HCT116 (cell line): Measurements from ENCODE around the gene SEC16B. TPM values are rescaled to one million over a fixed set of nuclear protein-coding genes. Genes with fewer than 3 reads are reported as not detected.

Experiments used
- ATAC-seq: fragments of 200-7000 bp; cut with Tn5 transposase; 2 replicates; pipeline ENCODE4 v1.9.1; 2020; ENCODE audit warnings: mild to moderate bottlenecking, moderate library complexity
- BruUV-seq: library from RNA; stranded (reverse); fragments of 400-500 nt; replicated peaks from 2 replicates; lab custom pipeline; 2021; lab: Mats Ljungman, UMichigan
- CTCF ChIA-PET: fragments of 300-600 bp; sonication (Branson Sonifier 250); formaldehyde crosslinking; loops from one replicate; lab custom pipeline; 2021; ENCODE audit warnings: antibody characterized with exemption; lab: Charles Lee
- POLR2A ChIA-PET: fragments of 300-600, 350-600 bp; sonication (Branson Sonifier 250); formaldehyde crosslinking; loops from one replicate; lab custom pipeline; 2021; ENCODE audit warnings: antibody characterized with exemption; lab: Charles Lee
- RAD21 ChIA-PET, 2 experiments: fragments of 300-600 bp; sonication (Branson Sonifier 250); formaldehyde crosslinking; loops; one replicate each; lab custom pipeline; 2023; ENCODE audit warnings: low total read pairs in 2 of 2; ENCODE audit not compliant: uncharacterized antibody in 2 of 2, unreplicated experiment in 2 of 2, low non-redundant PET in 1 of 2; lab: Charles Lee
- DNase-seq: peaks from one replicate; pipeline ENCODE4 v3.0.0-alpha.2; 2010; ENCODE audit warnings: low read depth, low spot score
- H2AFZ ChIP-seq: fragments of 200-600 bp; shearing (Covaris generic), sonication (generic); 2 replicates; pipeline ENCODE4 v1.6.1; 2017; ENCODE audit warnings: low read depth, mixed run types, mixed read lengths, antibody characterized with exemption, low read length; ENCODE audit not compliant: poor library complexity, severe bottlenecking
- H3K27ac ChIP-seq: 2 replicates; pipeline ENCODE4 v1.5.1; 2012; ENCODE audit warnings: low read depth, low read length
- H3K27me3 ChIP-seq: fragments of 200-600 bp; sonication (generic); 2 replicates; pipeline ENCODE4 v1.6.1; 2016; ENCODE audit warnings: mixed run types, low read length, mixed read lengths; ENCODE audit not compliant: insufficient read depth
- H3K36me3 ChIP-seq, 2 experiments: fragments of 200-500 bp in 1 of 2; fragments of 200-600 bp in 1 of 2; sonication (Bioruptor generic) in 1 of 2; sonication (generic) in 1 of 2; 2 replicates each; pipeline versions ENCODE4 v1.5.1 to v1.6.1; 2014 to 2016; ENCODE audit warnings: low read length in 2 of 2, inconsistent platforms in 1 of 2, mixed read lengths in 1 of 2, mixed run types in 1 of 2; ENCODE audit not compliant: insufficient read depth in 2 of 2, control insufficient read depth in 1 of 2
- H3K4me1 ChIP-seq, 2 experiments: fragments of 200-600 bp in 1 of 2; sonication (generic) in 1 of 2; 2 replicates each; pipeline versions ENCODE4 v1.5.1 to v1.6.1; 2012 to 2017; ENCODE audit warnings: low read length in 2 of 2, inconsistent platforms in 1 of 2, mild to moderate bottlenecking in 1 of 2, mixed read lengths in 1 of 2, mixed run types in 1 of 2, moderate library complexity in 1 of 2; ENCODE audit not compliant: insufficient read depth in 2 of 2, control insufficient read depth in 1 of 2
- H3K4me2 ChIP-seq: fragments of 200-600 bp; sonication (generic); 2 replicates; pipeline ENCODE4 v1.6.1; 2017; ENCODE audit warnings: mixed run types, low read length, mixed read lengths
- H3K4me3 ChIP-seq, 2 experiments: fragments of 200-600 bp in 1 of 2; sonication (generic) in 1 of 2; replicated peaks in 1 of 2; 2 replicates each; pipeline ENCODE4 v1.5.1; 2011 to 2016; ENCODE audit warnings: low read length in 2 of 2, control low read depth in 1 of 2, low read depth in 1 of 2, mild to moderate bottlenecking in 1 of 2, mixed read lengths in 1 of 2, mixed run types in 1 of 2
- H3K79me2 ChIP-seq: fragments of 200-600 bp; sonication (generic); 2 replicates; pipeline ENCODE4 v1.6.1; 2017; ENCODE audit warnings: mild to moderate bottlenecking, mixed run types, low read length, moderate library complexity, mixed read lengths; ENCODE audit not compliant: insufficient read depth
- H3K9ac ChIP-seq: fragments of 200-600 bp; sonication (generic); 2 replicates; pipeline ENCODE4 v1.6.1; 2016; ENCODE audit warnings: low read length, mixed read lengths
- H3K9me2 ChIP-seq: fragments of 200-600 bp; sonication (generic), shearing (Covaris generic); 2 replicates; pipeline ENCODE4 v1.6.1; 2017; ENCODE audit warnings: mixed run types, mild to moderate bottlenecking, moderate library complexity; ENCODE audit not compliant: insufficient read depth
- H3K9me3 ChIP-seq, 2 experiments: fragments of 200-500 bp in 1 of 2; fragments of 200-600 bp in 1 of 2; sonication (Bioruptor generic) in 1 of 2; sonication (generic) in 1 of 2; 2 replicates each; pipeline ENCODE4 v1.6.1; 2014 to 2017; ENCODE audit warnings: low read length in 2 of 2, mixed read lengths in 2 of 2, inconsistent platforms in 1 of 2, low read depth in 1 of 2, mild to moderate bottlenecking in 1 of 2, mixed run types in 1 of 2, moderate library complexity in 1 of 2; ENCODE audit not compliant: control insufficient read depth in 1 of 2, insufficient read depth in 1 of 2
- H4K20me1 ChIP-seq: fragments of 200-600 bp; sonication (generic), shearing (Covaris generic); 2 replicates; pipeline ENCODE4 v1.6.1; 2017; ENCODE audit warnings: mixed run types, mild to moderate bottlenecking, moderate library complexity; ENCODE audit not compliant: insufficient read depth
- CBX3 ChIP-seq: IDR thresholded peaks from 2 replicates; pipeline ENCODE4 v1.6.1; 2012; ENCODE audit warnings: low read depth
- CEBPB ChIP-seq: IDR thresholded peaks from 2 replicates; pipeline ENCODE4 v1.6.1; 2012; ENCODE audit warnings: low read depth
- CTCF ChIP-seq, 3 experiments: fragments of 200-600 bp in 1 of 3; sonication (generic) in 1 of 3; IDR thresholded peaks in 2 of 3; conservative IDR thresholded peaks in 1 of 3; 2 replicates each; pipeline ENCODE4 v1.5.1; 2012 to 2017; ENCODE audit warnings: low read depth in 2 of 3, low read length in 2 of 3, antibody characterized with exemption in 1 of 3, borderline replicate concordance in 1 of 3, control low read depth in 1 of 3, mild to moderate bottlenecking in 1 of 3, mixed read lengths in 1 of 3, mixed run types in 1 of 3, moderate library complexity in 1 of 3; ENCODE audit not compliant: insufficient read depth in 1 of 3
- EGR1 ChIP-seq: IDR thresholded peaks from 2 replicates; pipeline ENCODE4 v1.6.1; 2012; ENCODE audit warnings: low read depth
- EZH2 ChIP-seq: fragments of 200-600 bp; sonication (generic); IDR thresholded peaks from 2 replicates; pipeline ENCODE4 v1.6.1; 2017; ENCODE audit warnings: antibody characterized with exemption, mixed run types
- MAX ChIP-seq: IDR thresholded peaks from 2 replicates; pipeline ENCODE4 v1.6.1; 2012
- POLR2A ChIP-seq: IDR thresholded peaks from 2 replicates; pipeline ENCODE4 v1.7.0; 2011; ENCODE audit warnings: borderline replicate concordance; ENCODE audit not compliant: insufficient read depth, insufficient read length; ENCODE audit errors: extremely low read depth
- RAD21 ChIP-seq: IDR thresholded peaks from 2 replicates; pipeline ENCODE4 v1.6.1; 2012; ENCODE audit warnings: low read depth, mild to moderate bottlenecking
- SRF ChIP-seq: IDR thresholded peaks from 2 replicates; pipeline ENCODE4 v1.6.1; 2012; ENCODE audit warnings: low read depth
- TCF7L2 ChIP-seq: IDR thresholded peaks from 2 replicates; pipeline ENCODE4 v1.7.0; 2011; ENCODE audit warnings: borderline replicate concordance, inconsistent platforms; ENCODE audit not compliant: insufficient read depth, insufficient read length; ENCODE audit errors: extremely low read depth
- YY1 ChIP-seq: IDR thresholded peaks from 2 replicates; pipeline ENCODE4 v1.6.1; 2011; ENCODE audit warnings: low read length, low read depth, moderate library complexity, mild to moderate bottlenecking; ENCODE audit not compliant: insufficient replicate concordance; ENCODE audit errors: extremely low read depth
- ZFX ChIP-seq: fragments of 450-650 bp; IDR thresholded peaks from 2 replicates; pipeline ENCODE4 v1.6.1; 2017
- ZNF274 ChIP-seq: fragments of 200-500 bp; sonication (Bioruptor generic); IDR thresholded peaks from 2 replicates; pipeline ENCODE4 v1.6.1; 2014; ENCODE audit warnings: mild to moderate bottlenecking, low read depth, low read length, inconsistent platforms
- intact Hi-C: fragments of 100-400 bp; cut with micrococcal nuclease; formaldehyde crosslinking; loops from 2 replicates; pipeline ENCODE4 v1.10.0; 2022
- total RNA-seq: library from RNA; stranded (reverse); gene quantifications from one replicate; pipeline ENCODE4 v1.2.1, GENCODE V29; 2021; ENCODE audit not compliant: unreplicated experiment
- TF ChIP-seq, protein P1 (sequence below): IDR thresholded peaks from 2 replicates; pipeline ENCODE4 v1.6.1; 2012

Gene SEC16B
- total RNA-seq, 1 experiment from 2014 or later: 1.2 TPM

DNA sequence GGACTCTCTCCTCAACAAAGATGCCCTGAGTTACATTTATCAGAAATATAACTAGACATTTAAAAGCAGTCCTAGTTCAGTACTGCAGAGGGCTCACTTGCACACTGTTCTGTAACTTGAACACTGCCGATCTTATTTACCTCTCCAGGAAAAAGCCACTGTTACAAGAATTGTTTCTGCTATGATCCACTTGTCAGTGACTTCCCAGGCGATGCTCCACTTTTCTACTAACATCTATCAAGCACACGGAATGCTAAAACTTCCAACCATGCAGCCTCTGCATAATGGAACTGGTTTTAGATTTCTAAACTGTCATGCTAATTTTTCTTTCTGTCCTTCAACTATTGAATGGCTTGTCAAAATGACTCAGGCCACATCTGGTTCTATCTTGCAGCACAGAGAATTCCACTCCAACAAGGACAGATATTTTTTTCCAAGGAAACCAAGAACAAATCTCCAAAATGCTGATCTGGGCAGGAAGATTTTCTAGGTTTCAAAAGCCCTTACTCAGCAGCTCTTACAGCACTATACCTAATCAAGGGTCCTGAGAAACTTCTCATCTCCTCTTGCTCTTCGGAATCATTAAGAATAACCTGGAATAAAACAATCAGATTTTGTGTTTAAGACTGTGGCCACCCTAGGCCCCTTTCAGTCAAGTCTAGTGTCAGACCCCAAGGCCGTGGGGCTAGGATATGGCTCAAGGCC lies 9.9 kb downstream of the SEC16B start:
- Histone ChIP-seq H4K20me1 (no peaks in the 10 kb centered on the region), H3K9me3 (no peaks in the 10 kb centered on the region), H3K4me2 (no peak overlapping the region), H3K4me3 (no peak overlapping the region), H3K4me1 (no peaks in the 10 kb centered on the region), H3K27me3 (no peaks in the 10 kb centered on the region), H3K27ac (no peak overlapping the region), H3K9ac (no peak overlapping the region), H3K79me2 (no peaks in the 10 kb centered on the region), H3K36me3 (no peaks in the 10 kb centered on the region), H2AFZ (no peak overlapping the region), H3K9me2 (no peaks in the 10 kb centered on the region)
- DNase-seq: no peak
- ChIA-PET CTCF (no interaction called here), RAD21 (no interaction called here), POLR2A (no interaction called here)
- peak; percentile 76 for ATAC-seq
- no peak for TF ChIP-seq ZFX
- TF ChIP-seq, protein P1, sequence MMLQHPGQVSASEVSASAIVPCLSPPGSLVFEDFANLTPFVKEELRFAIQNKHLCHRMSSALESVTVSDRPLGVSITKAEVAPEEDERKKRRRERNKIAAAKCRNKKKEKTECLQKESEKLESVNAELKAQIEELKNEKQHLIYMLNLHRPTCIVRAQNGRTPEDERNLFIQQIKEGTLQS: no peak
- no peak for TF ChIP-seq ZNF274
- TF ChIP-seq CTCF (IDR thresholded peaks at IDR 0.05 in 2 of 3, conservative IDR thresholded peaks at IDR 0.05 in 1 of 3; ENCODE audit: borderline replicate concordance in 1 of 3, insufficient read depth in 1 of 3, low read depth in 2 of 3, low read length in 2 of 3): peak; percentile 12 to 40 (median 28); a peak in 4 of 6 replicates
- TF ChIP-seq RAD21: peak; percentile 65
- intact Hi-C loops: no loop called here
- no TSS peak for BruUV-seq

GRCh38 chr1:177958092-177958491 lies 11.8 kb downstream of the SEC16B start:
- H3K36me3 ChIP-seq: no peaks in the 10 kb centered on the region
- CTCF ChIA-PET: interaction anchor here (0.9 kb wide), 1 partner anchor 12 kb away, joined by 3 read pairs; no protein-coding TSS in a partner anchor
- BruUV-seq: no TSS peak
- no peak for TF ChIP-seq CTCF (IDR thresholded peaks at IDR 0.05 in 2 of 3, conservative IDR thresholded peaks at IDR 0.05 in 1 of 3; ENCODE audit: borderline replicate concordance in 1 of 3, insufficient read depth in 1 of 3, low read depth in 2 of 3, low read length in 2 of 3)
- TF ChIP-seq, protein P1: no peak
- TF ChIP-seq MAX: no peak
- no peak for TF ChIP-seq TCF7L2
- TF ChIP-seq EGR1: no peak
- TF ChIP-seq CBX3: no peak
- TF ChIP-seq CEBPB: no peak
- TF ChIP-seq EZH2: no peak
- TF ChIP-seq SRF: no peak
- no peak for TF ChIP-seq YY1
- TF ChIP-seq ZFX: no peak
- TF ChIP-seq POLR2A: no peak

More at GRCh38 chr1:177958092-177958491, 11.8 kb downstream of the SEC16B start:
- no peaks in the 10 kb centered on the region for H3K4me1 ChIP-seq
- DNase-seq (no peak), ATAC-seq (no peak)
- no peaks in the 10 kb centered on the region for H4K20me1 ChIP-seq
- H3K9me3 ChIP-seq: no peaks in the 10 kb centered on the region
- ChIA-PET RAD21 (no interaction called here), POLR2A (no interaction called here)
- H3K79me2 ChIP-seq: no peaks in the 10 kb centered on the region
- no peaks in the 10 kb centered on the region for H3K9me2 ChIP-seq
- intact Hi-C loops: no loop called here
- H3K9ac ChIP-seq: no peak overlapping the region
- no peak overlapping the region for H3K4me2 ChIP-seq
- H2AFZ ChIP-seq: no peak overlapping the region
- no peak overlapping the region for H3K4me3 ChIP-seq
- H3K27ac ChIP-seq: no peak overlapping the region
- no peaks in the 10 kb centered on the region for H3K27me3 ChIP-seq
